IPS-11a (cell line): ENCODE data around the gene DOCK3.
"Not testable (repeated sequence)": the region's sequence is repeated elsewhere in the genome, so short reads cannot be mapped to it uniquely, and the experiment has no call there.

Experiments used
- H3K4me3 ChIP-seq: one replicate; pipeline ENCODE4 v1.5.1; 2013; ENCODE audit warnings: low read depth, low read length, control low read depth

The DOCK3 gene

GRCh38 chr3:51379746-51380455, 705.2 kb downstream of the DOCK3 start:
- no peak overlapping the region for H3K4me3 ChIP-seq

- no peak overlapping the region for H3K4me3 ChIP-seq
These were observed 706.0 kb downstream of the DOCK3 start for GRCh38 chr3:51380601-51381332.

- H3K4me3 ChIP-seq: no peak overlapping the region
These were observed 706.6 kb downstream of the DOCK3 start for GRCh38 chr3:51381333-51381705.

- no peak overlapping the region for H3K4me3 ChIP-seq
These were observed 707.5 kb downstream of the DOCK3 start for GRCh38 chr3:51382076-51382745.

GRCh38 chr3:51382947-51383578, 708.3 kb downstream of the DOCK3 start:
- no peak overlapping the region for H3K4me3 ChIP-seq

GRCh38 chr3:51384055-51384725, 709.5 kb downstream of the DOCK3 start:
- peak overlapping the region; percentile 83 for H3K4me3 ChIP-seq

GRCh38 chr3:51384726-51385473, 710.2 kb downstream of the DOCK3 start, which contains the start of gene MANF:
MANF (plus strand) TSS chr3:51385291; CDS start chr3:51385343, 52 bp downstream.
- peak within 1 kb of the TSS; percentile 88 for H3K4me3 ChIP-seq

- H3K4me3 ChIP-seq: peak overlapping the region; percentile 88
These were observed 710.9 kb downstream of the DOCK3 start for GRCh38 chr3:51385621-51386091.

GRCh38 chr3:51386159-51386851, 711.6 kb downstream of the DOCK3 start:
- H3K4me3 ChIP-seq: peak overlapping the region; percentile 88

GRCh38 chr3:51386852-51387229, 712.1 kb downstream of the DOCK3 start:
- H3K4me3 ChIP-seq: peak overlapping the region; percentile 6

- H3K4me3 ChIP-seq: not testable (repeated sequence)
These were observed 712.6 kb downstream of the DOCK3 start for GRCh38 chr3:51387281-51387680.

- no peak overlapping the region for H3K4me3 ChIP-seq
These were observed 713.7 kb downstream of the DOCK3 start for GRCh38 chr3:51388286-51389029.

- H3K4me3 ChIP-seq: no peak overlapping the region
These were observed 714.9 kb downstream of the DOCK3 start for GRCh38 chr3:51389423-51390183.

GRCh38 chr3:51390246-51391074, 715.7 kb downstream of the DOCK3 start:
- H3K4me3 ChIP-seq: peak overlapping the region; percentile 30

GRCh38 chr3:51391075-51391565, 716.4 kb downstream of the DOCK3 start, which contains the start of gene RBM15B:
RBM15B (plus strand) TSS chr3:51391285; CDS start chr3:51391400, 115 bp downstream.
- peak within 1 kb of the TSS; percentile 71 for H3K4me3 ChIP-seq

GRCh38 chr3:51391566-51392354, 717.0 kb downstream of the DOCK3 start:
- H3K4me3 ChIP-seq: peak overlapping the region; percentile 71
